Motor neuron (in vitro differentiated cells): ENCODE measurements around the gene DNAH9. TPM values are rescaled to one million over a fixed set of nuclear protein-coding genes. Genes with fewer than 3 reads are reported as not detected.
A peak's percentile ranks its signal among the peaks of the same experiment; 100 is the strongest.

Experiments
- ATAC-seq, 8 experiments: fragments of 200-7000 bp; cut with Tn5 transposase; replicated peaks in 6 of 8; 2 replicates each; pipeline ENCODE4 v1.8.0; 2021; ENCODE audit warnings: mild to moderate bottlenecking in 8 of 8, moderate library complexity in 8 of 8
- H3K27ac ChIP-seq, 2 donors: fragments of 250-450 bp; sonication (Bioruptor Pico); 2 replicates each; pipeline ENCODE4 v1.9.0; 2021; ENCODE audit warnings: antibody characterized with exemption in 2 of 2, mild to moderate bottlenecking in 2 of 2, moderate library complexity in 1 of 2
- H3K4me1 ChIP-seq, 2 donors: fragments of 250-450 bp; sonication (Bioruptor Pico); replicated peaks in 1 of 2; 2 replicates each; pipeline ENCODE4 v1.6.1; 2021; ENCODE audit warnings: antibody characterized with exemption in 2 of 2, mild to moderate bottlenecking in 2 of 2, moderate library complexity in 1 of 2
- H3K4me3 ChIP-seq, 5 donors: fragments of 250-450 bp; sonication (Bioruptor Pico); 2 replicates each; pipeline ENCODE4 v1.9.0; 2021; ENCODE audit warnings: antibody characterized with exemption in 5 of 5, mild to moderate bottlenecking in 5 of 5, moderate library complexity in 4 of 5
- WGBS, 10 experiments: fragments of 450-650 bp; shearing (Covaris generic); methylation state at CpG; one replicate each; pipeline ENCODE4 v1.0.0; 2022; 5-methylcytosine and 5-hydroxymethylcytosine counted together
- in situ Hi-C, 9 experiments: fragments of 400-800 bp; cut with MboI; loops; one replicate each; pipeline ENCODE4 v1.15.0; 2021; ENCODE audit warnings: low sequenced_read_pairs in 9 of 9, low pct_unique_long_range_greater_than_20kb in 2 of 9; ENCODE audit not compliant: unreplicated experiment in 9 of 9
- total RNA-seq, 8 experiments: library from RNA; unstranded; fragments of 300-600 nt; gene quantifications; 2 replicates each; pipeline versions ENCODE4 v1.2.3 to v1.2.4, GENCODE V29; 2022

The DNAH9 gene
- total RNA-seq, 8 experiments from 2014 or later, result 0.20 to 7.6 (median 2.5) TPM

DNA sequence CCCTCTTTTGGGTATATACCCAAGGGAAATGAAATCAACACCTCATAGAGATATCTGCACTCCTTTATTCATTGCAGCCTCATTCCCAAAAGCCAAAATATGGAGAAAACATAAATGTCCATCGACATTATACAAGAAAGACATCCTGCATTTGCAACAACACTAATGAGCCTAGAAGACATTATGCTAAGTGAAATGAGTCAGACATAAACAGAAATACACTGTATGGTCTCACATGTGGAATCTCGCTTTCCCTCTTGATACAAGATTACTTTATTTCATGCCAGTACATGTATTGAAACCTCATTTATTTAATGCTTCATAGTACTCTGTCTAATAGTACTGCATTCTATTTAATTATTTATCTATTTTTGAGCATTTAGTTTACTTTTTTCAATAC, 241.8 kb downstream of the DNAH9 start:
- in situ Hi-C loops, result no loop called here
- H3K4me3 ChIP-seq, result no peak overlapping the region
- H3K4me1 ChIP-seq, result no peaks in the 10 kb centered on the region
- 17 to 100% (median 50%) methylated on average over 1 to 2 of the region's 2 CpGs for WGBS, 10 experiments
- H3K27ac ChIP-seq, result no peak overlapping the region
- ATAC-seq, result peak in 4 of 8 experiments; percentile 70 to 95 (median 74)

DNA sequence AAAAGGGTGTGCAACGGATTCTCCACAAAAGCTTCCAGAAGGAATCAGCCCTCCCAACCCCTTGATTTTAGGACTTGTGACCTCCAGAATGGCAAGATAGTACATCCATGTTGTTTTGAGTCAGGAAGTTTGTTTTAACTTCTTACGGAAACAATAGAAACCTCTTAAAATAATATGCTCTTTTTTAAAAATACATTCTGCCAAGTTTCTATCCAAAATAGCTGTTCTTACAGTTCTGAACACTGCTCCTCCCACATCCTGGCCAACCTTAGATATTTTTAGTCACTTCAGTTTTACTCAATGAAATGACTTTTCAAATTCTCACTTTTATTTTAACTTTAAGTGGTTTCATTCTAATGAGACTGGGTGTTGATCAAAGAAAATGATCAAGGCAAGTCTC, 242.6 kb downstream of the DNAH9 start:
- no peak for ATAC-seq

DNA sequence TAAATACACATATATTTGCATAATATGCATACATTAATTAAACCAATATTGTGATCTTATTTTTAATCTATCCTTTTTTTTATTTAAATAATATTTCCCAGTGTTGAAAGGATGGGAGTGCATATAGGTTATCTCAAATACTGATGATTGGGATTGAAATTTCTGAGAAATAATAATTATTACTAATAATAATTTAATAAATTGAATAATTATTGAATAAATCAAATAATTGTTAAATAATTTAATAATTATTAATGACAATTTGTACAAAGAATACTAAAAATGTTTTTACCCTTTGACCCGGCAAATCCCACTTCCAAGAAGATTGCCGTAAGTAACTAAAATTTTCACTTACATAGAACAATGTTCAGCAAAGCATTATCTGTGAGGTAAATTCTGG, 250.1 kb downstream of the DNAH9 start:
- in situ Hi-C loops, result no loop called here
- H3K4me3 ChIP-seq, result no peak overlapping the region
- no peaks in the 10 kb centered on the region for H3K4me1 ChIP-seq
- WGBS, 10 experiments, result 50 to 100% (median 79%) methylated on average over 2 of the region's 2 CpGs; no CpG with 5 or more reads in 1 of the 10 experiments
- no peak overlapping the region for H3K27ac ChIP-seq
- ATAC-seq, result no peak

More for the DNA sequence above, 242.6 kb downstream of the DNAH9 start:
- no peak overlapping the region for H3K27ac ChIP-seq
- H3K4me1 ChIP-seq, result no peaks in the 10 kb centered on the region
- H3K4me3 ChIP-seq, result no peak overlapping the region
- 0 to 100% (median 94%) methylated on average over 1 to 2 of the region's 2 CpGs; no CpG with 5 or more reads in 1 of the 10 experiments for WGBS, 10 experiments
- in situ Hi-C loops, result no loop called here

DNA sequence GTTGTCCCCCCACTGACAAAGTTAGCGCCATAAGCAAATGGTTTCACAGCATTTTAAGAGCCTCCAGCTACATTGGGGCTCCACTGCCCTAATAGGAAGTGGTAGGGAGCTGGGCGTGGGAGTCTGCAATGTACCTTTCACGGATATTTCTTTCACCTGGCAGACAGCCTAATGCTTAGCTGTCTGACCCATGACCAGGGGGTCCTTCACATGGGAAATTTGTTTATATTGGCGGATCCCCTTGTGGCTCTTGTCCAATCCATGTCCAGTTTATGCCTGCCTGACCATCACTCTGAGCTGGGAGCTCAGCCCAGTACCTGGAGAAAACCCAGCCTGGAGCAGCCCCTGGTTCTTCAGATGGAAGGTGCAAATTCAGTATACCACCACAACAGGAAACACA, 254.0 kb downstream of the DNAH9 start:
- in situ Hi-C loops, result no loop called here
- ATAC-seq, result no peak
- Histone ChIP-seq H3K27ac (no peak overlapping the region), H3K4me1 (no peaks in the 10 kb centered on the region), H3K4me3 (no peak overlapping the region)
- 0 to 86% (median 60%) methylated on average over 1 to 4 of the region's 4 CpGs; no CpG with 5 or more reads in 2 of the 10 experiments for WGBS, 10 experiments

DNA sequence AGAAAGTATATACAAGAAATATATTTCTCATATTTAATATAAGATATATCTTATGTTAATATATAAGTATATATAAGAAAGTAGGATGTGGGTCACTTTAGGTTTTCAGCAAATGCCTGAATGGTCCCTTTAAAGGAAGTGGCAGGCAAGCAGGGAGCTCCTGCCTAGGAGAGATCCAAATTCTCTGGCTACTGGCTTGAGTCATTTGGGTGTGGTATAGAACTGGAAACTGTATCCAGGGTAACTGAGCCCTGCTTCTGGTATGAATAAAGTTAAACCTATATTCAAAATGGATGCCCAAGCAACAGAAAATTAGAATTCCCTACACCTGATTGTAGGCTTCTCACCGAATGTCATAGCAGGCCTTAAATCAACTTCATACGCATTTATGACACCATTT, 254.6 kb downstream of the DNAH9 start:
- Histone ChIP-seq H3K4me1 (no peaks in the 10 kb centered on the region), H3K4me3 (no peak overlapping the region), H3K27ac (no peak overlapping the region)
- peak in 3 of 8 experiments; percentile 90 to 95 (median 93) for ATAC-seq
- in situ Hi-C loops, result no loop called here
- WGBS, 10 experiments, result 0 to 100% (median 73%) methylated on average over 1 to 2 of the region's 2 CpGs; no CpG with 5 or more reads in 4 of the 10 experiments

DNA sequence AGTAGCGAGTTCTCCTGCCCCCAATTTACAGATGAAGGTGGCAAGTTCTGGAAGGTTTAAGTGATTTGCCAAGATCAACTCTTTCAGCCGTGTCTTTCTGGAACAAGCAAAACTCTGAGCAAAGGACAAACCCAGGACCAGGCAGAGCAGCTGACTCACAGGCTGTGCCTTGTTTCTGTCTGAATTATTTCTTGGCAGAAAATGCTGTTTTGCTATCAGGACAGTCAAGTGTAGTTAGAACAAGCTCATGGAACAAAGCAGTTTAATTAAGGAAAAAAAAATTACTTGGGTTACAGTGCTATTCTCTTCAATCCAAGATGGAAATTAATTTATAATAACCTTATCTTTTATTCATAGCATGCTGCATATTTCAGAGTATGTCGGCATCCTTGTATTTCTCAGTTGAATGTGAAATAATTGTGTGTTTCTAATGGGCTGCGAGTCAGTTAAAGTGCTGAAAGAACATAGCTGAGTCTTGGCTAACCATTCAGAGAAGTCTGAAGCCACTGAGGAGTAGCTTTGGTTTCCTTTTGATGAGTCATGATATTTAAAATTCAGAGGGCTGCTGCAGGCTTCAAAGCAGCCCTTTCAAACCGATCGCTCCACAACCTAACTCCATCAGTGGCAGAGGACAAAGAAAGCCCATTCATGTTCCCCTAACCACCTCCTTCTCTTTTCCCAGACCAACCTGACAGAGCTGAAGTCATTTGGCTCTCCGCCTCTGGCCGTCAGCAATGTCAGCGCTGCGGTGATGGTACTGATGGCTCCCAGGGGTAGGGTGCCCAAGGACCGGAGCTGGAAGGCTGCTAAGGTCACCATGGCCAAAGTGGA, 255.3 kb downstream of the DNAH9 start:
- Histone ChIP-seq H3K27ac (no peak overlapping the region), H3K4me3 (no peak overlapping the region), H3K4me1 (no peaks in the 10 kb centered on the region)
- in situ Hi-C loops, result no loop called here
- ATAC-seq, result peak in 7 of 8 experiments; percentile 73 to 89 (median 78)
- WGBS, 10 experiments, result 3 to 89% (median 34%) methylated on average over 1 to 10 of the region's 11 CpGs

DNA sequence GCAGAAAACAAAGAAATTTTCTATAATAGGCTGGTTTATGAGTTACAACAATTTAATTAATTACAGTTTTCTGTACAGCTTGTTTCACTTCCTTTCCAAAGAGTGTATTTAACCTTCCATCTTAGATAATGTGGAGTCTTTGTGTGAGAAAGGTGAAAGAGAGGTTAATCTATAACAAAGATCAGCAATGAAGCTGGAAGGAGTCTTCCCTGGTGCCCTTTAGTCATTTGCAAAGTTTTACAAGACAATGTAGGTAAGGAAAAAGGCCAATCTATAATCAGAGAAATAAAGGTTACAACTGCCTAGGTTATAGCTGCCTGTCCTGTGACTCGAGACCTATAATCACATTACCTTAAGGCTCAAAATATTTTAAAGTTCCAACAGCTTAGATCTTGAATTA, 257.0 kb downstream of the DNAH9 start:
- H3K4me3 ChIP-seq, result no peak overlapping the region
- 22 to 83% (median 45%) methylated on average over 1 of the region's 1 CpG; no CpG with 5 or more reads in 1 of the 10 experiments for WGBS, 10 experiments
- H3K4me1 ChIP-seq, result no peaks in the 10 kb centered on the region
- in situ Hi-C loops, result no loop called here
- no peak overlapping the region for H3K27ac ChIP-seq
- no peak for ATAC-seq

DNA sequence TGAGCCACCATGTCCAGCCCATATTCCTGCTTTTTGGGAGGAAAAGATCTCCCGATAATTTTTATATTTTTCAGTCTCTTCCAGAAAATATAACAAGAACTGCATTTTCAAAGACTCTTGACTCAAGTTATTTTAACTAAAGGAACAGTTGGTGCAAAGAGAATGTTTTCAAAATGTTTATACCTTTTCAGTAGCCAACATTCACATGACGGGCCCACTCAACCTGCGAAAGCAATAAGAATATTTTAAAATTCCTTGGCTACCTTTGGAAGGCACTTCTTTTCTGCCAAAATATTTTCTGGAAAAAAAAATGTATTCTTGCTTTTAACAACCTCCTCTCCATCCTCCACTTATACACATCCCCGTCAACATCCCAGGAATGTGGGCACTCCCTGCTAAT, 258.7 kb downstream of the DNAH9 start:
- in situ Hi-C loops, result no loop called here
- Histone ChIP-seq H3K4me1 (no peaks in the 10 kb centered on the region), H3K4me3 (no peak overlapping the region), H3K27ac (no peak overlapping the region)
- WGBS, 10 experiments, result 60 to 100% (median 91%) methylated on average over 1 to 4 of the region's 4 CpGs; no CpG with 5 or more reads in 1 of the 10 experiments
- ATAC-seq, result no peak

DNA sequence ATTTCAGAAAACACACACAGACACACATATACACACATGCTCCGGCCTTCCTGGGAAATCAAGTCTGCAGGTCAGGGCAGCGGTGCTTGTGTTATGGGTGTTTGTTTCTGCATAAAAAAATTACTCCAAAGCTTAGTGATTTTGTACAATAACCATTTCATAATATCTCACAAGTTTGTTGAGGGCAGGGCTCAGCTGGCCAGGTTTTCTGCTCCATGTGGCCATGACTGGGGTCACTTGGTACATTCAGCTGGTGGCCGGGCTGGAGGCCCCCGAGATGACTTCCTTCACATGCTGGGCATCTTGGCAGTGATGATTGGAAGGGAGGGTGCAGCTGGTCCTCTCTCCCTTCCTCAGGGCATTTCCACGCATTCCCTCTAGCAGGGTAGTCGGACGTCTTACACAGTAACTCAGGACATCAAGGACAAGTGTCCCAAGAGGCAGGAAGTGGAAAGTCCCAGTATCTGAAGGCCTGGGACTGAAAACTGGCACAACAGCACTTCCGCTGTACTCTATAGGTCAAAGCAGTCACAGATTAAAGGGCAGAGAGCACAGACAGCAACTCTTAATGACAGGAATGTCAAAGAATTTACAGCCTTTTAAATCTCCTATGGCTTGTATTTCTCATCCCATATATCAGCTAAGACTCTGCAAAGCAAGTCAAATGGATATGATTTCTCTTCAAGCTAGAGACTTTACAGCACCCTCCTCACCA, 271.6 kb downstream of the DNAH9 start:
- WGBS, 10 experiments, result 14 to 92% (median 64%) methylated on average over 1 to 6 of the region's 8 CpGs; no CpG with 5 or more reads in 2 of the 10 experiments
- in situ Hi-C loops, result no loop called here
- H3K27ac ChIP-seq, result no peak overlapping the region
- ATAC-seq, result no peak
- H3K4me1 ChIP-seq, result no peaks in the 10 kb centered on the region
- no peak overlapping the region for H3K4me3 ChIP-seq

DNA sequence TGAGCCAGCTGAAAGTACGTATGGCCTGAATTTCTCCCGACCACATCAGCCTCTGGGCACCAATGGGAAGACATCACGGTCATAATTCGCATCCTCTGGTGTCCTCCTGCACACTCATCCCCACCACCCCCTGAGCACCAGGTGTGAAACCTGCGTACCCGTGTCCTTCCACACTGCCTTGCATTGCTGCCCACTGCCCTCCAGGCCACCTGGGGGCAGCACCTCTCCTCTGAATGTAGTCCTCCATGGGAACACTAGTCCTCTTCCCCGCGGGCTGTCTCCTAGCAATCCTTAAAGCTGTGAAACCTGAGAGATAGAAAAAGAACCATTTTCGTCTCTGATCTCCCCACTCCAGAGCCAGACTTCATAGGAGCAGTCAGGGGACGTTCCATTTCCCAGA, 273.5 kb downstream of the DNAH9 start:
- 52 to 97% (median 75%) methylated on average over 2 to 7 of the region's 10 CpGs; no CpG with 5 or more reads in 4 of the 10 experiments for WGBS, 10 experiments
- in situ Hi-C loops, result no loop called here
- Histone ChIP-seq H3K27ac (no peak overlapping the region), H3K4me1 (no peaks in the 10 kb centered on the region), H3K4me3 (no peak overlapping the region)
- no peak for ATAC-seq

DNA sequence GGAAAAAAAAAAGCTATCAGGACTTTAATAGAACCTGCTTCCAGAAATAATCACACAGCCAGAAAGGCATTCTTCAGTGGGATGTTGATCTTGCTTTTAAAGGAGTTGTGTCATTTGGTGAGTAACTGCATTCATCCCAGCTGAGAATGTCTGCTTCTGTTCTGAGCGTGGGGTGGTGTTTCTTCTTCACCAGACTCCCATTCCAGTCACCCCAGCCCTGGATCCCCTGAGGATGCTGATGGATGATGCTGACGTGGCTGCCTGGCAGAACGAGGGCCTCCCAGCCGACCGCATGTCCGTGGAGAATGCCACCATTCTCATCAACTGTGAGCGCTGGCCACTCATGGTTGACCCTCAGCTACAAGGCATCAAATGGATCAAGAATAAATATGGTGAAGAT, 276.5 kb downstream of the DNAH9 start:
- no peak overlapping the region for H3K27ac ChIP-seq
- H3K4me3 ChIP-seq, result no peak overlapping the region
- in situ Hi-C loops, result no loop called here
- 0 to 91% (median 55%) methylated on average over 1 to 5 of the region's 7 CpGs; no CpG with 5 or more reads in 3 of the 10 experiments for WGBS, 10 experiments
- no peak for ATAC-seq
- H3K4me1 ChIP-seq, result no peaks in the 10 kb centered on the region

DNA sequence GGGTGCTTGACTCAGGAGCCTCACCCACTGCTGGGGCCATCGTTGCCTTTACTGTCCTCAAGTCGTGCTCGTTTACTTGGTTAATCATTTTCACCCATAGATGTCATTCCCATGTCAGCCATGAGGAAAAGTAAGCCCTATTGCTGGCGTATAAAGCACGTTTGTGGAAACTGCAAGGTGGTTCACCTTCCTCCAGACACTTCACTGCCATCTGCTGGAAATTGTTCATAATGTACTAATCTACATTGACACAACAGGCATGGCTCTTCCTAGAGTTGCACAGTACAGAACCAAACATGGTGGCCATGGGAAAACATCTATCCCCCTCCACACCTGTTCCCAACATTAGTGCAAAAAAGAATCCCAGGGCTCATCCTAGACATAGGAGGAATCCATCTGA, 282.4 kb downstream of the DNAH9 start:
- Histone ChIP-seq H3K27ac (no peak overlapping the region), H3K4me3 (no peak overlapping the region), H3K4me1 (no peaks in the 10 kb centered on the region)
- in situ Hi-C loops, result no loop called here
- 0 to 79% (median 36%) methylated on average over 2 to 5 of the region's 5 CpGs; no CpG with 5 or more reads in 3 of the 10 experiments for WGBS, 10 experiments
- ATAC-seq, result peak in 4 of 8 experiments; percentile 42 to 97 (median 86)

DNA sequence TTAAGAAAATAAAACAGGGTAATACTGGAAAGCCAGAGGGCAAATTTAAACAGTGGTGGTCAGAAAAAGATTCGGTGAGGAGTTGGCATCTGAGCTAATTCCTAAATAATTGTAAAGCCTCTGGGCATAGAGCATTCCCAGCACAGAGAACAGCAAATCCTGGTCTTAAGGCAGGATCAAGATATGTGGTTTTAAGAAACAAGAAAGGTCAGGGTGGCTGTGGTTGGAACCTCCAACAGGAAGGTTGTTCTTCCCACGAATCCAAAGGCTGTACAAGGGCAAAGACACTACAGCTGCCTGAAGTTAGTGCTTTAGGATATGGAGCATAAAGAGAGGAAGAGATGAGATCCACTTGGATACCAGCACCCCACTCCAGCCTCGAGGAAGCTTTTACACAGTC, 284.4 kb downstream of the DNAH9 start:
- no peak overlapping the region for H3K27ac ChIP-seq
- in situ Hi-C loops, result no loop called here
- no peak overlapping the region for H3K4me3 ChIP-seq

More for the DNA sequence above, 284.4 kb downstream of the DNAH9 start:
- WGBS, 10 experiments, result 0 to 81% (median 13%) methylated on average over 1 to 3 of the region's 3 CpGs; no CpG with 5 or more reads in 2 of the 10 experiments
- no peak for ATAC-seq
- H3K4me1 ChIP-seq, result no peaks in the 10 kb centered on the region
